Hair follicular keratinocyte (primary cell): ENCODE results near the gene INHBB. TPM values are rescaled to one million over a fixed set of nuclear protein-coding genes. Genes with fewer than 3 reads are reported as not detected.

Experiments
- total RNA-seq: library from RNA; depleted of rRNA; stranded (reverse); fragments of >200 nt; gene quantifications from 2 replicates; pipeline ENCODE4 v1.2.3, GENCODE V29; 2015

The INHBB gene
- total RNA-seq, result not detected in 2 replicates

DNA sequence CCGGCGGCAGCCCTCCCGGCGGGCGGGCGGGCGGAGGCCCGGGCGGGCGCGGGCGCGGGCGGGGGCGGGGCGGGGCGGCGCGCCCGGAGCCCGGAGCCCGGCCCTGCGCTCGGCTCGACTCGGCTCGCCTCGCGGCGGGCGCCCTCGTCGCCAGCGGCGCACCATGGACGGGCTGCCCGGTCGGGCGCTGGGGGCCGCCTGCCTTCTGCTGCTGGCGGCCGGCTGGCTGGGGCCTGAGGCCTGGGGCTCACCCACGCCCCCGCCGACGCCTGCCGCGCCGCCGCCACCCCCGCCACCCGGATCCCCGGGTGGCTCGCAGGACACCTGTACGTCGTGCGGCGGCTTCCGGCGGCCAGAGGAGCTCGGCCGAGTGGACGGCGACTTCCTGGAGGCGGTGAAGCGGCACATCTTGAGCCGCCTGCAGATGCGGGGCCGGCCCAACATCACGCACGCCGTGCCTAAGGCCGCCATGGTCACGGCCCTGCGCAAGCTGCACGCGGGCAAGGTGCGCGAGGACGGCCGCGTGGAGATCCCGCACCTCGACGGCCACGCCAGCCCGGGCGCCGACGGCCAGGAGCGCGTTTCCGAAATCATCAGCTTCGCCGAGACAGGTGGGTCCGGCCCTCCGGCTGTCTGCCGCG is at the start of gene INHBB:
Gene INHBB, plus strand, starts transcription at position 111 of the 641 bp plus-strand sequence. Its CDS starts 53 bp downstream, at position 164.

Other genes starting within 250 kb of the INHBB start
- 29.8 and 32.3 TPM in 2 replicates for gene TMEM185B, start 122.7 kb upstream of the INHBB start, total RNA-seq
- gene RALB, start 93.3 kb upstream of the INHBB start, total RNA-seq, result 45.9 and 57.3 TPM in 2 replicates